NAMALWA (cell line): ENCODE data around the gene NPFFR1.
A peak's percentile ranks its signal among the peaks of the same experiment; 100 is the strongest.

Experiments used
- DNase-seq: peaks from one replicate; pipeline ENCODE4 v3.0.0-alpha.2; 2015; ENCODE audit warnings: low spot score

Gene NPFFR1, protein sequence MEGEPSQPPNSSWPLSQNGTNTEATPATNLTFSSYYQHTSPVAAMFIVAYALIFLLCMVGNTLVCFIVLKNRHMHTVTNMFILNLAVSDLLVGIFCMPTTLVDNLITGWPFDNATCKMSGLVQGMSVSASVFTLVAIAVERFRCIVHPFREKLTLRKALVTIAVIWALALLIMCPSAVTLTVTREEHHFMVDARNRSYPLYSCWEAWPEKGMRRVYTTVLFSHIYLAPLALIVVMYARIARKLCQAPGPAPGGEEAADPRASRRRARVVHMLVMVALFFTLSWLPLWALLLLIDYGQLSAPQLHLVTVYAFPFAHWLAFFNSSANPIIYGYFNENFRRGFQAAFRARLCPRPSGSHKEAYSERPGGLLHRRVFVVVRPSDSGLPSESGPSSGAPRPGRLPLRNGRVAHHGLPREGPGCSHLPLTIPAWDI

DNA sequence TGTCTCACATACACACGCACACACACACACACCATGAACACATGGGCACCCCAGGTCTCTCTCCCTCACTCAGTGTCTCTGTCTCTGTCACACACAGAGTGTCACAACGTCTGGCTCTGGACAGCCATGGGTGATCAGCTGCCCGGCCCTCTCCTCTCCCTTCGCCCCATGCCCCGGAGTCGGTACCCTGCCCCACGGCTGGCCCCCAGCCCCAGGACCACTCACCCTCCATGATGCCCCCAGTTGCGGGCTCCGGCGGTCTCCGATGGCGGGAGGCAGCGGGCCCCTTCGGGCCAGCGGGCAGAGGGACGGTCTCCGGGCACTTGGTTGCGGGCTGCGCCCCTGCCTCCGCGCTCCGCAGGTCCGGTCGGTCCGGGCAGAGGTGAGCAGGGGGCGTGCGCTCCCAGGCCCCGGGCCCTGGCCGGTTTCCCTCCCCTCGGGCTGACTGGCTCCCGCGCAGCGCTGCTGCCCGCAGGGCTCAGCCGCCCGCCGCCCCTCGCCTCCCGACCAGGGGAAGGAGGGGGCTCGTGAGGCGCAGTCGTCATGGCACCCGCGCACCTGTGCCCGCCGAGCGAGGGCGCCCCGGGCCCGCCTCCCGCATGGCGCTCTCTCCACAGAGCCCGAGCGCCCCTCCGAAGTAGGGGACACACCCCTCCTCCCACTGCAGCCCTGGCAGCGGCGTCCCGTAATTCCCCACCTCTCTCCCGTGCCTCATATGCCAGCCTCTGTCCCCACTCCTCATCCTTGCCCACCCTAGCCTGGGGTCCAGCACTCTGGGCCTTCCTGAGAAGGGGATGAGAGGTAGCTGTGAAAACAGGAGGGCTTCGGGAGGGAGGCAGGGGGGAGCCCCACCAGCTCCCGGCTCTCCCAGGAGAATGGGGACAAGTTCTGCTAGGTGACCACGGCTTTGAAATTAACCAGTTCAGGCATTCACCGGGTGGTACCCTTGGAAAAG is at the start of gene NPFFR1:
NPFFR1 (minus strand) TSS at position 560 of the 955 bp plus-strand sequence; CDS start at position 232, 328 bp downstream.
- DNase-seq = no peak

DNA sequence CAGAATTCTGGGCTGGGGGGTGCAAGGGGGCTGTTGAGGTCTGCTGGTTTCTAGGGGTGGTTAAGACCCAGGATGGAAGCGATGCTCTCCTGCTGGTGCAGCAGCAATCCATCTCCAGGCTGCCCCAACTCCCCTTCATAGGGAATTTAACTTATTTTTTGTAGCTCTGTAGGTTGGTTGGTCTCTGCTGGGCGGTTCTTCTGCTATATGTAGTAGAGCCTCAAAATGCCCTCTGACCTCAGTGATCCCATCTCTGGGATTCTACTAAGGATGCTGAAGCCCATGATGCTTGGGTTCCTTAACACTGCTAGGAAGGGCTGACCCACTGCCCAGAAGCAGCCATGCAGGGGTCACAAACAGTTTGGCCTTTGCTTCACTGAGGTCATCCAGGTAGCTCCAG is 49.5 kb upstream of the NPFFR1 start:
- DNase-seq = no peak

DNA sequence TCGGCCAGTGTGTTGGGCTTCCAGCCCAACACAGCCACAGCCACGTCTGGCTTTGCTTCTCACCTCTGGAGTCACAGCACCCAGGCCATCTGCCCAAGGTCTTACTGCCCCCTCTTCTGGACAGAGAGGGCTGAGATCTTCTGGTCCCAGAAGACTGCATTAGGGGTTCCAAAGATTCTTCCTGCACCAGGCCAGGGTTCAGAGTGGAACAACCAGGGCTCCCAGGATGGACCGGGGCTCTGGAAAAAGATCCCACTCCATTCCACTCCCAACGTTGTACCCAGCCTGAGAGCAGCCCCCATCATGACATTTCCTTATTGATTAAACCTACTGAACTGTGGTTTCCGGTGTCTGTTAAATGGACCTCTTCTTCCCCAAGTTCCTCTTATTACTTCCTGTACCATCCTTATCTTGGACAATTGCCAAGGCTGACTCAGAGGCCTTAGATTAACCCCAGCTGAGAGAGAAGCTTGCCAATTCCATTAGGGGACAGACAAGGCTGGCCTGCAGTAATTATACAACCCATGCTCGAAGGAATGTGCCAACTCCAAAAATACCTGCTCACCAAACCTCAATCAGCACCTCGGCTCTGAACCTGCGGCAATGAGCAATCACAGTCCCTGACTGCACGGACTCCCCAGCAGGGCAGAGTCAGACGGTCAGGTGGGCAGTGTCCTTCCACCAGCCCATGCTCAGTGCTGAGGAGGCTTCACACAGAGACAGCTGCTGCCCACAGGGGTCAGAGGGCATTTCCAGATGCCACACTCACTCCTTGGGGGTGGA is 47.9 kb upstream of the NPFFR1 start:
- DNase-seq = peak; percentile 86

DNA sequence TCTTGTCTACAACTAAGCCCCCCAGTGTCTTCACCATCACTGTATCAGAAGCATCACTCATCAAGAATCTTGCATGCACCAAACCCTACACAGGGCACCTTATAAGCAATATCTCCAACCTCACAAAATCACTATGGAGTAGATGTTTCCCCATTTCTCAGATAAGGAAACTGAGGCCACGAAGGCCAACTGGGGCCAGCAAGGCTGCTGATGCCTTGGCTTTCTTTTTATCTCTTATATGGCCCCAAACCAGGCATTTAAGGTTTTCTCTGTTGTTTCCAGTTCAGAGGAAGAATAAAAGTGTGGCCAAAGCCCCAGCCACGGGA is 47.3 kb upstream of the NPFFR1 start:
- no peak for DNase-seq

DNA sequence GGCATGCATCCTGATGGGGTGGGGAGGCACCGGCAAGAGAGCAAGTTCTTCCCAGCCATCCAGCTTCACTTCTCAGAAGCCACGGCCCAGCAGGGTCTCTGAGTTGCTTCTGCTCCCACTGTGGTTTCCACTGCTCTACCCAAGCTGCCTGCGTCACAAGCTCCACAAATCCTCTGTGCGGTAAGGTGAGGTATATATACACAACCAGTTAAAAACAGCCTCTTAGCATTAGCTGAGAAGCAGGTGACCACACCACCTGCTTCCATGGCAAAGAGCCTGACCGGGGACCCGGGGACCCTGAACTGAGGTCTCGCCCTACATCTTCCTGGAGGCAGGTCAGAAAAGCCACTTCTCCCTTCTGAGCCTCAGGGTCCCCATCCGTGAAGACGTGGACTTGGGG is 46.9 kb upstream of the NPFFR1 start:
- DNase-seq = no peak

DNA sequence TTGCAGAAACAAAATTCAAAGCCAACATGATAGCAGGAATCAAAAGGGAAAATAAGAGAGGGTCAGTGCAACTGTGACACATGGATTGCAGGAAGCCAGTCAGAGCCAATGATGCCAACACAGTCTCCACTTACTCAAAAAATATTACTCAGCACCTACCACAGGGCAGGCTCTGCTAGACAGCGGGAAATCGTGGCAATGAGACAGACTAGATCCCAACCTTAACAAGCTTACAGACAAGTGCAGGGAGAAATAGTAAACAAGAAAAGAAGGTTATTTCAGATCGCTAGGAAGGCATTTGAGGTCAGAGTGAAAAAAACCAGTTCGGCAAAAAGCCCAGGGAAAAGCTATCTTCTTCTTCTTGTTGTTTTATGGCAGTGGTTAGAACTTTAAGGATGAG is 45.2 kb upstream of the NPFFR1 start:
- no peak for DNase-seq

DNA sequence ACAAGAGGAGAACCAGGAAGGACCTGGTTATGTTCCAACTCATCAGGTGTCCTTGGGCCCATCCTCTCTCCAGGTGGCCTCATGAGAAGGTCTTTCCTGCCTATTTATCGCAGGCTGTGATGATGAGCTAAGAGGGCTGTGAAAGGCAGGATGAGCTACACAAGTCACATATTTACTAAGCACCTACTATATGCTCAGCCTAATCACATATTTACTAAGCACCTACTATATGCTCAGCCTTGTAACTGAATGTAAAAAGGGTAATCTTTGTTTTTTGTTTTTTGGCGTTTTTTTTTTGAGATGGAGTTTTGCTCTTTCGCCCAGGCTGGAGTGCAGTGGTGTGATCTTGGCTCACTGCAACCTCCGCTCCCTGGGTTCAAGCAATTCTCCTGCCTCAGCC is 44.2 kb upstream of the NPFFR1 start:
- DNase-seq = no peak

DNA sequence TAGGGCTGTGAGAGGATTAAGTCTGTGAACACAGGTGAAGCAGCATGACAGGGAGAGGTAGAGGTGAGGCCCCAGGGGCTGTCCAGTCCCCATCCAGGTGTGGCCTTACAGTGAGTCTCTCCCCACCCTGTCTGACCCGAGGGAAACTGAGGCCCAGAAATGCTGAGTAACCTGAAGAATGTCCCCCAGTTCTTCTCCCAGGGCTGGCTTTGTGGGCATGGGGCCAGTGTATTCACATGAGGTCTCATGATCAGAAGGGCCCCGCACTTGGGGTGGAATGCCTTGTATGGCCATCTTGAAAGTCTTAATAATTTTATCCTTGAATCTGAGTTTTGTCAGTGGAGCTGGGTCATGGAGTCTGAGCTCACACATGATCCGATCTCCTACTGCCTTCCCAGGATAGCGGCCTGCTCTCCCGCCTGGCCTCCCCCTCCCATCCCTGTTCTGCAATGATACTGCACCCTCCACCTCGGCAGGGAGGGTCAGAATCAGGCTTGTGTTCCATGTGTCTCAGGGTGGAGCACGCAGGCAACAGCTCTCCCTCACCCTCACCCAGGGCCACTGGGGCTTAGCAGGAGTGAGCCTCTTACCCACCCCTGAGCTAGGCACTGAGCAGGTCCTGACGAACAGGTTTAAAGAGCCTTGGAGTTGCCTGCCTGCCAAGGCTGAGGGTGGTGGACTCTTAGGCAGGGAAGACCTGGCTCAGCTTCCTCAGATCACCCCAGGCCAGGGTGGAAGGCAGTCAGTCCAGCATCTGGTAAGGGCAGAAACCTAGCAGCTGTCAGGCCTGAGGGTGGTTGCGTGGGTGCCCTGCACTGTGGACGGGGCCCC is 41.4 kb upstream of the NPFFR1 start:
- DNase-seq = no peak

DNA sequence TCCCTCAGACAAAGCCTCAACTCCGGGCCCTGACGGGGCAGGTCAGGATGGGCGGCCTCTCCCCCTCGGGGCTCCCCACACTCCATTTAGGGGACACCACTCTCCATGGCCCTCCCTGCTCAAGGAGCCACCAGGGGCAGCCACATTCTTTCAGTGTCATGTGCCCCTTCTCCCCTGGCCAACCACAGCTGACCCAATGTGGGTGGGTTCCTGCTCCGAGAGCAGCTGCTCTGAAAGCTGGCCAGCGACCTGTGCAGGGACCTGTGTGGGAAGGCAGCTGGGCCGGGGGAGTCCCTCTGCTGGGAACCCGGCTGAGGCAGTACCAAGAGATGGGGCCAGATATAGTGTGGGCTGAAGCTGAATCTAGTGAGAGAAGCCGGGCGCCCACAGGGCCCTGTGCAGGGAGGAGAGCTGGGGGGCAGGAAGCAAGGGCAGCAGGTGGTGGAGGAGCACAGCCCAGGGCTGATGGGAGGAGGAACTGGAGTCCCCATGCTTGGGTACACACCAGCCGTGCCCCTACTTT is 40.6 kb upstream of the NPFFR1 start:
- no peak for DNase-seq

DNA sequence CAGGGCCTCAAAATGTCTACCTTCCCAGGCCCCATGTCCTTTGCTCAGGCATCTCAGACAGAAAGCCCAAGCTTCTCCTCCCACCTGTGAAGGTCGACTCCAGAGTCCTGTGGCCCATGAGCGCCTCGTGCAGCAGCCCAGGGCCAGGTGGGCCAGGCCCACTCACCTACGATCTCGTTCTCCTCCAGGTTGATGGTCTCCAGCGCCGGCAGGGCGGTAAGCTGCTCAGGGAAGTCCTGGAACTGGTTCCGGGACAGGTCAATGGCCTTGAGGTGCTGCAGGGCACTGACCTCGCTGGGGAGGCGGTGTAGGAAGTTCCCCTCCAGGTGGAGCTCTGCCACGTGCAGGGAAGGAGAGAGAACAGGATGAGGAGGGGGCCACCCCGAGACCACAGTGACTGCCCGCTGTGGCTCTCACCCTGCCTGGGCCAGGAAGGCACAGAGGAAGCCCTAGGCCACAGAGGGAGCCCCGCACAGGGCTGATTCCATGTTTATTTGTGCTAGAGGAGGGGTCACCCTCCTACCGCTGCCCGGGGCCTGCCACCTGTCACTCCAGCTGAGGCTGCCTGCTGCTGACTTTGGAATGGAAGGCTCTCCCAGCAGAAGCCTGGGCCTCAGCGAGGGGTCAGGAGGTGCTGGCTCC is 40.0 kb upstream of the NPFFR1 start:
- DNase-seq = no peak

DNA sequence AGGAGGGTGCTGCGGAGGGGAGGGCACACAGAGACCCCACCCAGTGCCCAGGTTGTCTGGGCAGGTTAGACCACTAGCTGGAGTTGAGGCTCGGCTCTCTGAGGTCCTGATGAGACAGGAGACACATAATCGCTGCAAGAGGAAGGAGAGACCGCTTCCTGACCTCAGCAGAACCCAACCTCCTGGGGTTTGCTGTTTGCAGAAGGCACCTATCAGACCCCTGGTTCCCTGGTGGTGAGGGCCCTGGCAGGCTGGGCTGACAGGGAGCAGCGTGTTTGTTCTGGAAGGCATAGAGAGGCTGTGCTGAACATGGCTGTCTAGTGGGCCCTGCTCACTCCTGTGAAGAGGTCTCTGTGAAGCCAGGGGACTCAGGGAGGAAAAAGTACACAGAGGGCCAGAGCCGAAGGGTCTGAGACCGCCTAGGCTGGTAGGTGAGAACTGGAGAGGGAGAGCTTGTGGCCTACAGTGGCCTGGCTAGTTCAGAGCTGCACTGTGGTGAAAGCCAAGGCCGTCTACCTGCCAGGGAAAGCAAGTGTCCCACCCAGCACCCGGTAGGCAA is 39.4 kb upstream of the NPFFR1 start:
- no peak for DNase-seq

DNA sequence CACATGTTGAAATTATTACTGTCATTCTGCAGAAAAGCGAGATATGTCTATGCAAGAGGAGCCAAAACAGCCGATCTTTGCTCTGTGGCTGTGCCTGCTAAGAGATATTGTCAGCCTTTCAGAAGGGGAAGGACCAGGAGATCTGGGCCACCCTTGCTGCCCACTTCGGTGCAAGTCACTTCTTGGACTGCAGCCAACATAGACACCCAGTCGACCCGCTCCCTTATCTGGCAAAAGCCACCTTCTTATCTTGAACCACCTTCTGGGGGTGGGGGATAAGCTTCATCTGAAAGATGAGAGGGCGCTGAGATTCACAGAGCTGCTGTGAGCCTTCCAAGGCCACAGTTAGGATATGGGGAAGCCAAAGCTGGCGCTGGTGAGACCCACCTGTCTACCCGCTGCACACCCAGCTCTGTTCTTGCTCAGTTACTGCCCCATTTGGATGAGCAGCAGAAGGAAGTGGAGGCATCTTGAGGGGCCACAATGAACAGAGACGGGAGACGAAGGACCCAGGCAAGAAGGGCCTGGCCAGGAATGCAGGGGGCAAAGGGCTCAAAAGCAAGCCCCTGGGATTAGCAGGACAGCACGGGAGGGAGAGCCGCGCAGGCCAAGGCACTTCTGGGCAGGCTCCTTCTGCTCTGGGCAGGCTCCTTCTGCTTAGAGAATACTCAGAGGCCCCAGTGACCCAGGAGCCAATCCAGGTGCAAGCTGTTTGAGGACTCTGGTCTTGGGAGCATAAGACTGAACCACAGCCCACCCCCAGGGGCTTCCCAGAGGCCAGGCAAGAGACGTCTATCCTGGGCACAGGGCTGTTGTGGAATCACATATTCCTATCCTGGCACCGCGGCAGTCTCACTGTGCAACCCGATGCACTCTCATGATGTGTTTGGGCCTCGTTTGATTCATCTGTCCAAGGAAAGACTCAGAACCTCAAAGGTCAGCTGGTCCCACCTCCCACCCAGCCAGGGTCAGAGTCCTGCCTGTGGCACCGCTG is 38.4 kb upstream of the NPFFR1 start:
- no peak for DNase-seq

DNA sequence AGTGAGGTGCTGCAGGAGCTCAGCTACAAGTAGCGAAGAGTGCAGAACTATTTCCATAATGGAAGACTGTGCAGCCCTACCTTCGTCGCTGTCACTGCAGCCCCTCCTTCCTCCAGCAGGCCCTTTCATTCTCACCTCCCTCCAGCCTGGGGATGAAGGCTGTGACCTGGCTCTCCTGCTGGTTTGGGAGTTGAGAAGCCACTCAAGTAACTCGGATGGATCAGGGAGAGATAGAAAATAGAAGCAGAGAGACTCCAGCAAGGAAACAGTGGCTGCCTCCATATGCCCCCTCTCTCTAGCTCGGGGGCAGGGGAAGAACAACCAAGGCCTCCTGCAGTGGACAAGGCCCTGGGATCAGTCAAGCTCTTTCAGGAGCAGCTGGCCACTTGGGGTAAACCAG is 37.4 kb upstream of the NPFFR1 start:
- no peak for DNase-seq

DNA sequence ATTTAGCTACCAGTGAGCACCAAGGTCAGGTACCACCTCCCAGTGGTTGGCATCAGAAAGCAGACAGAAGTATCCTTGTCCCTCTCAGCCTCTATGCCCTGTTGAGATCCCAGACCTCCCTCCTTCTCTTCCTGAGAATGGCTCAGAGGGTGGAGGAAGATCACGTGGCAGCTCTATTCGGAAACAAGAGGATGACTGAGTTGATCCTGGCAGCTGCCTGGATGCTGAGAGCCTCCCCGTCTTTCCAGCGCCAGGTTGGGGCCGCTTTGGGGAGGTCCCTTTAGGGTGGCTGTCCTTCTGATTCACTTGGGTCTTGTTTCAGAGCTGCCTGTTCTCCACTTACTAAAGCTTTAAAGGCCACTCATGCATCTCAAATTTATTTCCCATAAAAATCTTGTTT is 36.9 kb upstream of the NPFFR1 start:
- DNase-seq = no peak

DNA sequence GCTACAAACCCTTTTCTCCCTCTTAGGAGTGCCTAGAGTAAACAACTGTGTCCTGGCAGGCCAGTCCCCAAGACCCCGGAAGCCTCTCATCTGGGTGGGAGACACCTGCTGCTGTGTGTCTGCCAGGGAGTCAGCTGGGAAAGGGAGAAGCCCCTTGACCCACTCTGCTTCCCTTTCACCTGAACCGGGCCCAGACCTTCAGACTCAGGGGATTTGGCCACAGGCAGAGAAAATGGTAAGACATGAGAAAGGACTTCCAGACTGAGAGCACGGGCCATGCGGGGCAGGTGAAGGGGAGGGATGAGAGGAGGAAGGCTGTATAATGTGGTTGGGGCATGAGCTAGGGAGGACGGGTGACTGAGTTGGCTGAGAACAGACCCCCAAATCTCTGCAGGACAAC is 36.0 kb upstream of the NPFFR1 start:
- no peak for DNase-seq

DNA sequence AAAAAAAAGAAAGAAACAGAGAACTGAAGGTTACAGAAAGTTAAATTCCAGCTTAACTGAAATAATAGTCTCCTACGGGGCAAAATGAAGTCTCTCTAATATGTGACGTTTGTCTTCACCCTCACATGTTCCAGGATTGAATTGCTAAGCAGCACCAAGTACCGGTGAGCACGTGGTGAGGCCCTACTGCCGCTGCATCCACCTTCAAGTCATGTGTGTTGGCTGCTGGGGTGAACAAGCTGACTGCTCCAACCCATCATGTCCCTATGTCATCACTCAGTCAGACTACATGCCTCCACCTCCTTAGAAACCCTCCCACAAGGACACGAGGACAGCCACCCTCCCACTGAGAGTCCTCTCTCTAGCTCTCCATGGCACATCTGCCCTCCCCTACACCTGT is 35.4 kb upstream of the NPFFR1 start:
- DNase-seq = no peak

DNA sequence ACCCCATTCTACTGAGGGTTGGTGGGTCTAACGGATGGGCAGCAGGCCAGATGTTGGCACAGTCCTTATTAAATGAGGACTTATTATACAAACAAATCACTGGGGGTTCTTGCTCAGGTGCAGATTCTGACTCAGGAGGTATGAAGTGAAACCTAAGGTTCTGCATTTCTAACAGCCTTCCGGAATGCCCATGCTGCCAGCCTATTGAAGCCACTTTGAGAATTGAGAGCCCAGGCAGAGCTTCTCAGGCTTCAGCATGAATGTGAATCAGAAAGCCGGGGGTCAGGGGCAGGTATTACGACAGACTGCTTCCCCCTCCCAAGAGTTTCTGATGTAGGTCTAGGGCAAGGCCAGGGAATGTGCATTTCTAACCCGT is 34.1 kb upstream of the NPFFR1 start:
- peak; percentile 6 for DNase-seq

DNA sequence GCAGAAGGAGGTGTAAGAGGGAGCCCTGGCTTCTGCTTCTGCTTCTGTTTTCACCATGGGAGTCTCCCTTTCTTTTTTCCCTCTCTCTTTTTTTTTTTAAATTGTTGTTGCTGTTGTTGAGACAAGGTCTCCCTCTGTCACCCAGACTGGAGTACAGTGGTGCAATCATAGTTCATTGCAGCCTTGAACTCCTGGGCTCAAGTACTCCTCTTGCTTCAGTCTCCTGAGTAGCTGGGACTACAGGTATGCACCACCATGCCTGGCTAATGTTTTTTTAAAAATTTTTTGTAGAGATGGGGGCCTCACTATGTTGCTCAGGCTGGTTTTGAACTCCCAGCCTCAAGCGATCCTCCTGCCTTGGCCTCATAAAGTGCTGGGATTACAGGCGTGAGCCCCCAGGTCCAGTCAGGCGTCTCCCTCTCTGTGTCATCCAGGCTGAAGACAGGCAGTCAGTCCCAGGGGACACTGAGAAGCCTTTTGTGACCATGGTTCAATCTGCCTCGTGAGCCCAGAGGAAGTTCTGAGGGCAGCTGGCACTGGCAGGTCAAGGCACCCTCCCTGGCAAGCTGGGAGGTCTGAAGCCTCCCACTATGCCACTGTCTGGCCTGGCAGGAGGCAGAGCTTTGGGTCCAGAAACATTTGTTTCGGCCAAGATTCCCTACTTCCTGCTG is 33.6 kb upstream of the NPFFR1 start:
- DNase-seq = peak; percentile 27

DNA sequence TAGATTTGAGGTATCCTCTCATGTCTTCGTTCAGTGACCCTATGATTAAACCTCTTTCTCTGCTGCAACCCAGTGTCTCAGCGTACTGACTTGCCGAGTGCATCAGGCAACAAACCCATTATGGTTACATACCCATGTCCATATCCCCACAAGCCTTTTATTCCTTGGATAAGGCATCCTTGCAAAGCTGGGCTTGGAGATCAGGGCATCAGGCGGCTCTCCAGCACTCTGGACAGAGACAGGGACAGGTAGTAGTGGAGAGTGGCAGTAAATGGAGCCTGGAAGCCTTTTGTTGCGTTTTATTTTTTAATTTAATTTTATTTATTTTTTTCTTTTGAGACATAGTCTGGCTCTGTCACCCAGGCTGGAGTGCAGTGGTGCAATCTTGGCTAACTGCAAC is 32.0 kb upstream of the NPFFR1 start:
- DNase-seq = no peak
